NCI-H345 (cell line): ENCODE data around the gene NMS.

Experiments
- DNase-seq: peaks from one replicate; lab custom pipeline; 2025; lab: John Stamatoyannopoulos, UW

NMS gene

DNA sequence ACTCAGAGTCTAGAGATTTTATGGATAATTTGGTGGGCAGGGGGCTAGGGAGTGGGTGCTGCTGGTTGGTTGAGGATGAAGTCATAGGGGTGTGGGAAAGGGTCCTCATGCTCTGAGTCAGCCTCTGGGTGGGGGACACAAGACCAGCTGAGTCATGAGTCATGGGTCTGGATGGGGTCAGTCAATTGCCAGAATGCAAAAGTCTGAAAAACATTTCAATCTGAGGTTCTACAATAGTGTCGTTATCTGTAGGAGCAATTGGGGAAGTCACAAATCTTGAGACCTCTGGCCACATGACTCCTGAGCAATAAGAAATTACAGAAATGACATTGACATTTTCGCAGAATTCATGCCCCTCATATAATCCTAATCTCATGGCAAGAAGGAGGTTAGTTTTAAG lies 15.1 kb downstream of the NMS start:
- DNase-seq: no peak

DNA sequence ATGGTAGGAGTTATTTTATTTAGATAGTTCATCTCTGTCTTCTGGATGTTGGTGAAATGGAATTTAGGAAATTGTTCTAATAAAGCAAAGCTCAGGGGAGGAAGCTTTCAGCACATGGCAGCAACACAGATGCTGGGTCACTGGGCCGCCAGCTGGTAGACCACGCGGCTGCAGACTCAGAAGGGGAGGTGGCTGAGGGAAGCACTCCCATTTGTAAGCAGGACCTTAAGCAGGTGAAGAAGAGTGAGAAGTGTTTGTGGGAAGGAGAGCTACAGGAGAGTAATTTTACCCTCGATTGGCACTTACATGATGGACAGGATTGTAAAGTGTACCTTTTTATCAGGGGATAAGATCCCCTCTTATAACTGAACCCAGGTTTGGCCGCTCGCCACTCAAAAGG lies 24.4 kb downstream of the NMS start:
- no peak for DNase-seq

DNA sequence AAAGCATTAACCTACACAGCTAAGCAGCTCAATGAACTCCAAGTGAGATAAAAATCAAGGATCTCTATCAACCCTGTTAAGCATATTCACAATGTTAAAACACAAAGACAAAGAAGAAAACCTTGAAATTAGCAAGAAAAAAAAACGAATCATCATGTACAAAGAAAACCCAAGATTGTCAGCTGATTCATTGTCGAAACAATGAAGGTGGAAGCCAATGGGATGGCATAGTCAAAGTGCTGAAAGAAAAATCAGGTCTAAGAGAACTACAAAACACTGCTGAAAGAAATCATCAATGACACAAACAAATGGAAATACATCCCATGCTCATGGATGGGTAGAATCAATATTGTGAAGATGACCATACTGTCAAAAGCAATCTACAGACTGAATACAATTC lies 32.5 kb downstream of the NMS start:
- DNase-seq: no peak

DNA sequence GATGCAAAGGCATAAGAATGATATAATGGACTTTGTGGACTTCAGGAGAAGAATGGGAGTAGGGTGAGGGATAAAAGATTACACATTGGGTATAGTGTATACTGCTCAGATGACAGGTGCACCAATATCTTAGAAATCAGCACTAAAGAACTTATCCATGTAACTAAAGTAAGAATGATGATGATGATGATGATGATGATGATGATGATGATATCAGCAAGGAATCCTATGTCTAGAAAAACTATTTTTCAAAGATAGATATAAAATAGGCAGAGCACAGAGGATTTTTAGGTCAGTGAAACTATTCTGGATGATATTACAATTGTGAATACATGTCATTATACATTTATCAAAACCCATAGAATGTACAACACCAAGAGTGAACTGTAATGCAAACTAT lies 34.3 kb downstream of the NMS start:
- no peak for DNase-seq

- DNase-seq: no peak
These were observed 38.8 kb downstream of the NMS start for GRCh38 chr2:100509066-100509465.

GRCh38 chr2:100513650-100514049 lies 43.4 kb downstream of the NMS start:
- DNase-seq: no peak

GRCh38 chr2:100517556-100517955 lies 47.3 kb downstream of the NMS start:
- DNase-seq: no peak

- DNase-seq: no peak
These were observed 48.5 kb downstream of the NMS start for GRCh38 chr2:100518801-100519200.

DNA sequence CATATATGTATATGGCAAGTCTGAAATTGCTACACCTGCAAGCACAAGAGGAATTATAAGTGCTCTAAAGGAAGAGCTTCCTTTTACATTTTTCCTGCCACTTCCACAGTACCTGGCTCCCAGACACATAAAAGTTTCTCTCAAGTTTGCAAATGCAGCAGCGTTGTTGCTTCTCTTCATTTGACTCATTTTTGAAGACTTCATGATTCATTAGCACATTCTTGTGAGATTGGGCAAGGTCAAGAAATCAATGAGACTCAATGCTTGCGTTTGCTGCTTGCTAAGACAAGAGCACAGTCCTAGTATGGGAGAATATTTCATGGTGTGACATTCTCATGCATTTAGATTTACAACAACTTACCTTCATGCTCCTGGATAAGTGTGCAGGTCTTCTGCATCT lies 49.9 kb downstream of the NMS start:
- no peak for DNase-seq

DNA sequence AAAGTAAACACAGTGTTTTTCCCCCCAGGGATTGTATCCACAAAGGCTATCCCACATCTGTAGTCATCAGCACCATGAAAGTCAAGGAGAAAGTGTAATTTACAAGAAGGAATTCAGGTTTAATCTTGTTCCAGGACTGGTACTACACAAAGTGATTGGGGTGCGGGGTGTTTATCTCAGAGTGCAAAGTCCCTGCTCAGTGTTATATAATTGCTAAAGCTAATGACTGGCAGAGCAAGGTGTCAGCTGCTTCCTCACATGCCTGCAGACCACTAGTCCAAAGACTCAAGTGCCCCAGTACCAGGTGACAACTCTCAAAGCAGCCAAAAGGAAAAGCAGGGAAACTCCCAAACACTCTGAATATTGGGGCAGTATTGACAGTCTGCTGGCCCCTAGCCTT lies 52.1 kb downstream of the NMS start:
- DNase-seq: no peak

DNA sequence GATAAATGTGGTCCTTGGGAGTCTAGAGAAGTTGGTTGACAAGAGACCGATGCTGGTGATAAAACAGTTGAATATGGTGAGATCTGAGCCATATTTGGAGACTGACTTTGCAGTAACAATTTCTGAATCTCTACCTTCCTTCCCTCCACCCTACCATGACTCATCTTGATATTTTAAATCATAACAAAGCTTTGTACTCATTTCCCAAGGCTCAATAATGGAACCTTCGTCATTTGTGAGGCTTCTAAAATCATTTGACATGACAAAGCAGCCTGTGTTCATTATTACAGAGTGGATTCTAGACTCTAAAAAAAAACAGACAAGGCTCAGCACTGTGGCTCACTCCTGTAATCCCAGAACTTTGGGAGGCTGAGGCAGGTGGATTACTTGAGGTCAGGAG lies 54.0 kb downstream of the NMS start:
- DNase-seq: no peak

DNA sequence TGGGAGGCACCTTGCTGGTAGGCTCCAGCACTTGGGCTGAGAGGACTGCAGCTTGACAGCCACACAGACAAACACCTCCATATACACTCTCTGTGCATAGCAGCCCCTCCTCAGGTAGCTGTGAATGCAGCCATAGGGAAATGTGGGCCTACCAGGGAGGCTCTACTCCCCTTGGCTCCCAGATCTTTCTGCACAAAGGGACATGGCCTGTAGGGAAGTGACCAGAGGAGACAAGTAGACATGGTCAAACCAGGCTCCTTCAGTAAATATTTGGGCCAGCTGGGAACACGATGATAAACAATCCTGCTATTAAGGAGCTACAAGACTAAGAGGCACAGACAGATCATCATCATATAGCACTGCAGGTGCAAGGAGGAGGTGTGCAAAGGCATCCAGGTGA lies 56.6 kb downstream of the NMS start:
- no peak for DNase-seq

DNA sequence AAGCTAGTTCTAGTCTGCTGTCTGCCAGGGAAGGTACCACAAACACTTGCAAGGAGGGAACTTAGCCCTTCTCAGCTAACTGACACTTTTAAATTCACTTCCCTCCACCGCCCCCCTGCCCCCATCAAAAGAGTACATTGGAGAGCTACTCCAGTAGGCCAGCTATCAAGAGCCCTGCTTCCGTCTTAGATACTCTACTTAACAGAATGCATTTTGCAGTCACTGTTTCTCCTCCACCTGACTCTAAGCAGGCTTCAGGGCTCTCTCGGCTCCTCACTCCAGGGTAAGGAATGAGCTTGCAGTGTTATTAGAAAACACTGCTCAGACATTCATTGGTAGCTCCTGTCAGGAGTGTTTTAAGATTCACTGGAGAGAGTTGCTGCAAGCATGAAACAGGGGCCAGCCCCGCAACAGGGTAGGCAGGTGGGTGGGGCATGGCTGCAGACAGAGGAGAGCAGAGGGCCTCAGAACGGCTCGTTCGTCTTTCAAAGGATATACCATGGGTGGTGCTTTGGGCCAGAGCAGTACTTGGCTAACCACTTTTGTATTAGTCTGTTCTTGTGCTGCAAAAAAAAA lies 57.2 kb downstream of the NMS start:
- no peak for DNase-seq

DNA sequence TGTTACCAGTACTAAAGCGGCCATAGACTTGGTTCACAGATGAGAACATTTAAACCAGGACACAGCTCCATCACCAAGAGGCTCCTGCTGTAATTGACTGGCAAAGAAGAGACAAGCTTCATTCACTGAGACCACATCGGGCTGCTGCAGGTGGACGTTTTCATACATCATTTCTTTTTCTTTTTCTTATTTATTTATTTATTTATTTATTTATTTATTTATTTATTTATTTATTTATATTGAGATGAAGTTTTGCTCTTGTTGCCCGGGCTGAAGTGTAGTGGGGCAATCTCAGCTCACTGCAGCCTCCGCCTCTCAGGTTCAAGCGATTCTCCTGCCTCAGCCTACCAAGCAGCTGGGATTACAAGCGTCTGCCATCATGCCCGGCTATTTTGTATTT lies 58.9 kb downstream of the NMS start:
- no peak for DNase-seq

DNA sequence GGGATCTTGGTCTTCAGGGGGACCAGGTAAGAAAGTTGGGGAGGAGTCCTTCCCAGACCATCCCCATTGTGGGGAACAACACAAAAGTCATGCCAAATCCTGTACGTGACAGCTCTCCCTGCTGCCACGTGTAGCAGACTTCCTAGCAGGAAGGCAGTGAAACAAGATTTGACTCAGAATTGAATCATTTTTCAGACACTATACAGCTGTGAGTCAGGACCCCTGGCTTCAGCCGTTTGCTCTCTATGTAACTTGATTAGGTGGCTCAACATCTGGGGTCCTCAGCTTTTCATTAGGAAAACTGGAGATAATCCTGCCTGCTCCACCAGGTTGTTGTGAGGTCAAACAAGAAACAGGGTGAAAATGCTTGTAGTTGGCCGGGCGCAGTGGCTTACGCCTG lies 59.6 kb downstream of the NMS start:
- DNase-seq: no peak
